ENCODE measurements around the gene RAB6B. TPM values are rescaled to one million over a fixed set of nuclear protein-coding genes. Genes with fewer than 3 reads are reported as not detected.

The RAB6B gene
- polyA plus RNA-seq, 2 of the 4 experiments (the other 2 are of a cell fraction) = 2.4 to 2.5 TPM

DNA sequence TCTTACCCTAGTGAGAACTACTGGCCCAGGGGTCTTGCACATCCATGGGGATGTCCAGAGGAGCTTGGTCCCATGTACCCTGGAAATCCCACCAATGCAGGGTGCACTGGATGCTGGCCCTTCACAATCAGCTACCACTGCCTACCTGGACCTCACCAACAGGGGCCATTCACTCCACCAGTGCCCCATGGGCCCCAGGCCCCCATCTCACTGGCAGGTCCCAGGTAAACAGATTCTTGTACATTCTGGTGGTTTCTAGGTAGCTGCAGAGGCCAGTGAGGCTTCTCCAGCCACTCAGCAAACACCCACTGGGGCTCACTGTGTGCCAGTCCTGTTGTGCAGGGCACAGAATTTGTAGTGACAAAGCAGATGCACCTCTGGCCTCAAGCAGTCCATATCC is 24.9 kb downstream of the RAB6B start:
- TF ChIP-seq EHMT2 (IDR thresholded peaks at IDR 0.05; ENCODE audit: low read depth) (no peak), BCL3 (IDR thresholded peaks at IDR 0.05) (no peak), PHF8 (IDR thresholded peaks at IDR 0.05; ENCODE audit: borderline replicate concordance, low read depth) (no peak)

GRCh38 chr3:133869586-133869985 is 26.1 kb downstream of the RAB6B start:
- ATAC-seq = no peak
- CTCF ChIA-PET = no interaction called here
- WGBS (ENCODE audit: missing lambda C conversion rate) = 83% methylated on average over 5 of the region's 6 CpGs

More for the DNA sequence above, 24.9 kb downstream of the RAB6B start:
- Histone ChIP-seq H3K27ac (no peak overlapping the region), H3K4me3 (no peak overlapping the region), H3K4me2 (no peak overlapping the region), H3K4me1 (no peaks in the 10 kb centered on the region), H3K9me3 (no peaks in the 10 kb centered on the region)
- ATAC-seq (no peak), FAIRE-seq (no peak), DNase-seq (ENCODE audit: low read depth in 1 of 2, low spot score in 1 of 2) (no peak)
- POLR2A ChIA-PET = no interaction called here
- CTCF ChIA-PET = no interaction called here

DNA sequence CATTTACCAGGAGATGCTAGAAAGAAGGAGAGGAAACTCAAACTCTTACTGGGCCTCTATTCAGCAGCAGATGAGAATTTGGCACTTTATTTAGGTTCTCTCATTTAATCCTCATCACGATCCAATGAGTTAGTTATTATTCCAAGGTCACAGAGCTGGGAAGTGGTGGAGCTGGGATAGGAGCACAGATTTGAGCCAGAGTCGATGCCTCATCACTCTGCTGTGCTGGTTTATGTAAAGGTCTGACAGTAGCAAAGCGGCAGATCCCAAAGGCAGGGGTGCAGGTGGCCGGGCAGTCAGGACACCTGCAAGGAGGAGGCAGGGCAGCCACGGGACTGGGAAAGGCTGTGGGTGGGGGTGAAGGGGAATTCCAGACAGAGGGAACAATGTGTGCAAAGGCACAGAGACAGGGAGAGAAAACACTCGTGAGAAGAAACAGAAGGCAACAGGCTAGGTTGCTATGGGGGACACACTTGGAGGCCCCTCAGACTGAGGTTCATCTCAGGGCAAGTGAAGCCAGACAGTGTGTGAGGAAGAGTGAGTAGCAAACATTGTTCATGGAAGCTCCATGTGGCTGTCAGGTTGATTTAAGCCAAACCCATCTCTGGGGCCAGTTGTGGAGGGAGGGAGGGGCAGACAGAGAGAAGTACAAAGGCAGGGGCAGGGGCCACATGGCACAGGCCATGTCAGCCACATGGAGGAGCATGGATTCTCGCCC is 26.8 kb downstream of the RAB6B start:
- ChIA-PET CTCF (no interaction called here), POLR2A (no interaction called here)
- FAIRE-seq (no peak), ATAC-seq (no peak), DNase-seq (ENCODE audit: low read depth in 1 of 2, low spot score in 1 of 2) (no peak)
- Histone ChIP-seq H3K4me1 (no peaks in the 10 kb centered on the region), H3K4me2 (no peak overlapping the region), H3K4me3 (no peak overlapping the region), H3K27ac (no peak overlapping the region), H3K9me3 (no peaks in the 10 kb centered on the region)
- 38% methylated on average over 7 of the region's 7 CpGs for WGBS (ENCODE audit: missing lambda C conversion rate)
- TF ChIP-seq, protein P1, sequence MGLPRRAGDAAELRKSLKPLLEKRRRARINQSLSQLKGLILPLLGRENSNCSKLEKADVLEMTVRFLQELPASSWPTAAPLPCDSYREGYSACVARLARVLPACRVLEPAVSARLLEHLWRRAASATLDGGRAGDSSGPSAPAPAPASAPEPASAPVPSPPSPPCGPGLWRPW (IDR thresholded peaks at IDR 0.05) = no peak
- TF ChIP-seq, protein P2, sequence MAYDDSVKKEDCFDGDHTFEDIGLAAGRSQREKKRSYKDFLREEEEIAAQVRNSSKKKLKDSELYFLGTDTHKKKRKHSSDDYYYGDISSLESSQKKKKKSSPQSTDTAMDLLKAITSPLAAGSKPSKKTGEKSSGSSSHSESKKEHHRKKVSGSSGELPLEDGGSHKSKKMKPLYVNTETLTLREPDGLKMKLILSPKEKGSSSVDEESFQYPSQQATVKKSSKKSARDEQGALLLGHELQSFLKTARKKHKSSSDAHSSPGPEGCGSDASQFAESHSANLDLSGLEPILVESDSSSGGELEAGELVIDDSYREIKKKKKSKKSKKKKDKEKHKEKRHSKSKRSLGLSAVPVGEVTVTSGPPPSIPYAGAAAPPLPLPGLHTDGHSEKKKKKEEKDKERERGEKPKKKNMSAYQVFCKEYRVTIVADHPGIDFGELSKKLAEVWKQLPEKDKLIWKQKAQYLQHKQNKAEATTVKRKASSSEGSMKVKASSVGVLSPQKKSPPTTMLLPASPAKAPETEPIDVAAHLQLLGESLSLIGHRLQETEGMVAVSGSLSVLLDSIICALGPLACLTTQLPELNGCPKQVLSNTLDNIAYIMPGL (CRISPR knock-in tag; IDR thresholded peaks at IDR 0.05; ENCODE audit: borderline replicate concordance) = no peak
- no peak for TF ChIP-seq ZFP36 (IDR thresholded peaks at IDR 0.05; ENCODE audit: borderline replicate concordance, partially characterized antibody)
- no peak for TF ChIP-seq RARB (CRISPR knock-in tag; IDR thresholded peaks at IDR 0.05)
- no peak for TF ChIP-seq EHMT2 (IDR thresholded peaks at IDR 0.05; ENCODE audit: low read depth)
- TF ChIP-seq JUNB (IDR thresholded peaks at IDR 0.05) = no peak
- no peak for TF ChIP-seq CEBPB (IDR thresholded peaks at IDR 0.05)
- no peak for TF ChIP-seq POLR2A (IDR thresholded peaks at IDR 0.05; ENCODE audit: low read length)
- TF ChIP-seq HOXB5 (CRISPR knock-in tag; IDR thresholded peaks at IDR 0.05) = no peak
- TF ChIP-seq, protein P3, sequence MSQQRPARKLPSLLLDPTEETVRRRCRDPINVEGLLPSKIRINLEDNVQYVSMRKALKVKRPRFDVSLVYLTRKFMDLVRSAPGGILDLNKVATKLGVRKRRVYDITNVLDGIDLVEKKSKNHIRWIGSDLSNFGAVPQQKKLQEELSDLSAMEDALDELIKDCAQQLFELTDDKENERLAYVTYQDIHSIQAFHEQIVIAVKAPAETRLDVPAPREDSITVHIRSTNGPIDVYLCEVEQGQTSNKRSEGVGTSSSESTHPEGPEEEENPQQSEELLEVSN (IDR thresholded peaks at IDR 0.05; ENCODE audit: borderline replicate concordance, low read depth) = no peak
- no peak for TF ChIP-seq PBX3 (IDR thresholded peaks at IDR 0.05)
- TF ChIP-seq HOXB13 (CRISPR knock-in tag; IDR thresholded peaks at IDR 0.05; ENCODE audit: low read depth) = no peak

More at GRCh38 chr3:133869586-133869985, 26.1 kb downstream of the RAB6B start:
- FAIRE-seq = no peak
- H3K4me2 ChIP-seq = no peak overlapping the region
- no peak for TF ChIP-seq RARB (CRISPR knock-in tag; IDR thresholded peaks at IDR 0.05)
- TF ChIP-seq, protein P4, sequence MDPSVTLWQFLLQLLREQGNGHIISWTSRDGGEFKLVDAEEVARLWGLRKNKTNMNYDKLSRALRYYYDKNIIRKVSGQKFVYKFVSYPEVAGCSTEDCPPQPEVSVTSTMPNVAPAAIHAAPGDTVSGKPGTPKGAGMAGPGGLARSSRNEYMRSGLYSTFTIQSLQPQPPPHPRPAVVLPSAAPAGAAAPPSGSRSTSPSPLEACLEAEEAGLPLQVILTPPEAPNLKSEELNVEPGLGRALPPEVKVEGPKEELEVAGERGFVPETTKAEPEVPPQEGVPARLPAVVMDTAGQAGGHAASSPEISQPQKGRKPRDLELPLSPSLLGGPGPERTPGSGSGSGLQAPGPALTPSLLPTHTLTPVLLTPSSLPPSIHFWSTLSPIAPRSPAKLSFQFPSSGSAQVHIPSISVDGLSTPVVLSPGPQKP (IDR thresholded peaks at IDR 0.05; ENCODE audit: low read depth, low read length) = no peak
- no peak for TF ChIP-seq TP53 (CRISPR knock-in tag; IDR thresholded peaks at IDR 0.05)
- TF ChIP-seq EP300 (IDR thresholded peaks at IDR 0.05) = no peak
- TF ChIP-seq ZNF302 (CRISPR knock-in tag; IDR thresholded peaks at IDR 0.05) = no peak
- no peak for TF ChIP-seq MAZ (IDR thresholded peaks at IDR 0.05; ENCODE audit: borderline replicate concordance, low read depth, low read length)
- no peak for TF ChIP-seq GATA3 (IDR thresholded peaks at IDR 0.05; ENCODE audit: borderline replicate concordance)
- TF ChIP-seq ATOH8 (CRISPR knock-in tag; IDR thresholded peaks at IDR 0.05; ENCODE audit: low read depth) = no peak
- no peak for TF ChIP-seq RNF2 (IDR thresholded peaks at IDR 0.05; ENCODE audit: borderline replicate concordance, low read depth)
- TF ChIP-seq RCOR1 (IDR thresholded peaks at IDR 0.05; ENCODE audit: low read depth, low read length) = no peak
- no peak for TF ChIP-seq POLR2A (IDR thresholded peaks at IDR 0.05; ENCODE audit: low read length)
- TF ChIP-seq JUN (IDR thresholded peaks at IDR 0.05) = no peak
- TF ChIP-seq MAFK (IDR thresholded peaks at IDR 0.05; ENCODE audit: partially characterized antibody) = no peak
- TF ChIP-seq HEYL (CRISPR knock-in tag; IDR thresholded peaks at IDR 0.05) = no peak
- no peak for TF ChIP-seq POLR2AphosphoS2 (conservative IDR thresholded peaks at IDR 0.05; ENCODE audit: low read length)
- TF ChIP-seq BCL3 (IDR thresholded peaks at IDR 0.05) = no peak
- TF ChIP-seq KDM5A (IDR thresholded peaks at IDR 0.05) = no peak
- no peaks in the 10 kb centered on the region for H3K9me3 ChIP-seq
- no peaks in the 10 kb centered on the region for H3K4me1 ChIP-seq
- H3K4me3 ChIP-seq = no peak overlapping the region
- POLR2A ChIA-PET = no interaction called here
- no peak for DNase-seq (ENCODE audit: low read depth in 1 of 2, low spot score in 1 of 2)
- H3K27ac ChIP-seq = no peak overlapping the region
